A549 (cell line): ENCODE results near the gene DGKE.
A peak's percentile ranks its signal among the peaks of the same experiment; 100 is the strongest.

Source experiments
- CTCF ChIP-seq: fragments of >200 bp; sonication (Bioruptor Twin); formaldehyde crosslinking; IDR thresholded peaks from 3 replicates; pipeline ENCODE4 v1.5.1; 2016
- EP300 ChIP-seq, 2 experiments: fragments of >200 bp; sonication (Bioruptor Twin); formaldehyde crosslinking; IDR thresholded peaks; 2 replicates in 1 of 2; 3 replicates in 1 of 2; pipeline ENCODE4 v1.6.1; 2016 to 2017
- HDAC2 ChIP-seq: fragments of 200-600 bp; sonication (generic); IDR thresholded peaks from 2 replicates; pipeline ENCODE4 v1.6.1; 2016
- HES2 ChIP-seq: fragments of >200 bp; sonication (Bioruptor Twin); formaldehyde crosslinking; IDR thresholded peaks from 2 replicates; pipeline ENCODE4 v1.6.1; 2016
- JUNB ChIP-seq: fragments of >200 bp; sonication (Bioruptor Twin); formaldehyde crosslinking; IDR thresholded peaks from 2 replicates; pipeline ENCODE4 v1.6.1; 2016
- KDM1A ChIP-seq: fragments of 200-600 bp; sonication (generic); IDR thresholded peaks from 2 replicates; pipeline ENCODE4 v1.6.1; 2016; ENCODE audit warnings: low read depth, mild to moderate bottlenecking
- KDM5A ChIP-seq: fragments of 200-600 bp; sonication (generic); IDR thresholded peaks from 2 replicates; pipeline ENCODE4 v1.6.1; 2016; ENCODE audit warnings: antibody characterized with exemption, mild to moderate bottlenecking
- MAFK ChIP-seq: fragments of 450-650 bp; IDR thresholded peaks from 2 replicates; pipeline ENCODE4 v1.6.1; 2014; ENCODE audit not compliant: partially characterized antibody
- MYC ChIP-seq: IDR thresholded peaks from 2 replicates; pipeline ENCODE4 v1.6.1; 2012; ENCODE audit warnings: mild to moderate bottlenecking, inconsistent platforms, low read length, improper control_type of control experiment, borderline replicate concordance
- POLR2A ChIP-seq: IDR thresholded peaks from 2 replicates; pipeline ENCODE4 v1.6.1; 2012; ENCODE audit warnings: mild to moderate bottlenecking, low read length
- RCOR1 ChIP-seq: fragments of 150-350 bp; IDR thresholded peaks from 2 replicates; pipeline ENCODE4 v1.6.1; 2014; ENCODE audit warnings: antibody characterized with exemption, low read length, low read depth
- SMC3 ChIP-seq: fragments of >200 bp; sonication (Bioruptor Twin); formaldehyde crosslinking; IDR thresholded peaks from 3 replicates; pipeline ENCODE4 v1.6.1; 2018; ENCODE audit warnings: inconsistent platforms
- ZFP36 ChIP-seq: fragments of 450-650 bp; IDR thresholded peaks from 2 replicates; pipeline ENCODE4 v1.6.1; 2014; ENCODE audit warnings: borderline replicate concordance; ENCODE audit not compliant: partially characterized antibody

DNA sequence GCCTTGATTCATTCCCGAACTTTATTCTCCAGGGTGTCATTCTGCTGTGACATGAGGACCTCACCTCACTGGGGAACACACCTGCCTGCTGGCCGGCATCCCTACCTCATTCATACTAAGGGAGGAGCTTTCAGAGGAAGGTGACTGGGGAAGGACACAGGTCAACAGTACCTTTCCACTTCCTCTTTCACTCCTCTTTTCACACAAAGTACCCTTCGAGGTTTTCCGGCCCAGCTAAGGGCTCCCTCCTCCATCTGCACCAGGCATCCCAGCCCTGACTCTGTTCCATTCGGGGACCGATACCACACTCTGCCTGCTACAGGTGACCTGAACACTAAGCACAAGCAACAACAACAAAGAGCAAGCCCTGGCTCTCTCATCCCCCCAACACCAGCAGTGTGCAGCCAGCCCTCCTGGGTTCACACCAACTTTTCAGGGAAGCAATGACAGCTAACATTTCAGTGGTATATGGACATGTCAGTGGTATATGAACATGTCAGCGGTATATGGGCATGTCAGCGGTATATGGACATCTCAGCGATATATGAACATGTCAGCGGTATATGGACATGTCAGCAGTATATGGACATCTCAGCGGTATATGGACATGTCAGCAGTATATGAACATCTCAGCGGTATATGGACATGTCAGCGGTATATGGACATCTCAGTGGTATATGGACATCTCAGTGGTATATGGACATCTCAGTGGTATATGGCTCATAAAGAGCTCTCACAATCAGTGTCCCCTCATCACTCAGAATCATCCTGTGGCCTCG is 63.9 kb downstream of the DGKE start:
- TF ChIP-seq JUNB (no peak), POLR2A (no peak), RCOR1 (no peak), CTCF (no peak), HDAC2 (no peak), KDM5A (no peak), SMC3 (no peak), EP300 (IDR thresholded peaks at IDR 0.05) (no peak), HES2 (no peak), ZFP36 (no peak), KDM1A (no peak), MAFK (peak; percentile 76), MYC (no peak)
